Hepatocyte (in vitro differentiated cells): ENCODE measurements around the gene SPNS2.

ENCODE experiments used
- CTCF ChIP-seq: fragments of 200-600 bp; sonication (generic); IDR thresholded peaks from 2 replicates; pipeline ENCODE4 v1.5.1; 2016; ENCODE audit warnings: antibody characterized with exemption, mild to moderate bottlenecking; ENCODE audit not compliant: poor library complexity
- EZH2 ChIP-seq: fragments of 200-600 bp; sonication (generic); IDR thresholded peaks from 2 replicates; pipeline ENCODE4 v1.6.1; 2016; ENCODE audit warnings: antibody characterized with exemption, mild to moderate bottlenecking, borderline replicate concordance
- EZH2phosphoT487 ChIP-seq: fragments of 200-600 bp; sonication (generic); IDR thresholded peaks from one replicate; pipeline ENCODE4 v1.6.1; 2018; ENCODE audit warnings: antibody characterized with exemption, mild to moderate bottlenecking, low read depth, moderate library complexity; ENCODE audit not compliant: unreplicated experiment, severe bottlenecking

DNA sequence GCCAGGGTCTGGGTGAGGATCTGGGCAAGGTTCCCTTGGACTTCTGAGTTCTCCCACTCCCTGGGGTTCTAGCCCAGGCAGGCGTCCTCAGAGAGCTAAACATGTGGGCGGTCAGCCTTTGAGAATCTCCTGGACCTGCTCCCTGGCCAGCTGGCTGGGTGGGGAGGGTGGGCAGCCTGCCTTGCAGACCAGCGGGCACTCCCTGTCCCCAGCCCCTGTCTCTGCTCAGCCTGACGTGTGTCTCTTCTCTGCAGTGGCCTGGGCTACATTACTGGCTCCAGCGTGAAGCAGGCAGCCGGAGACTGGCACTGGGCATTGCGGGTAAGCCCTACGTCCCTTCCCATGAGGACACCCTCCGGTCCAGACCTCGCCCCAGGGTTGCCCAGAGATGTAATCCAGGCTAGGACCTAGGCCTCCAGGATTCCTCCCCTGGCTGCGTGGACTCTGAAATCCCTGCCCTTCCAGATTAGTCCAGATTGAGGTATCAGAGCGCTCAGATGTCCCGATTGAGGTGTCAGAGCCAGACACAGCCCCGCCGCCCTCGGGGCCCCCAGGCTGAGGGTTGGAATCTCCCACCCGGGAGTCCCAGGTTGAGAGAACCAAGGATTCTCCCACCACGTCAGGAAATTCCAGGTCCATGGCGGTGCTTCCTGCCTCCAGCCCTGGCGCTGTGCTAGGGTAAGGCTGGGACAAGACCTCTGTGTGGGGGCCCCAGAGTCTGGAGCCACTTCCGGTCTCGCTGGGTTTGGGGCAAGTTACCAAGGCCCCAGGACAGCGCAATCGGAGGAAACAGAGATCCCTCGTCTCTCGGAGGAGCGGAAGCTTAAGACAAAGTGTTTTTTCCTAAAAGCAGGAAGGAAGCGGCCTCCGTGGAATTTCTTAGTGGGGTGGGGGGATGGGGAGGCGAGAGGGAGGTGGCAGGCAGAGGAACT, 32.4 kb downstream of the SPNS2 start:
- TF ChIP-seq CTCF (no peak), EZH2 (no peak), EZH2phosphoT487 (no peak)
